HG02798 (cell line): Measurements from ENCODE around the gene FGFR3.

Experiments used
- ATAC-seq: cut with Tn5 transposase; IDR thresholded peaks from one replicate; pipeline ENCODE4 v1.9.1; 2021; ENCODE audit warnings: mild to moderate bottlenecking; ENCODE audit not compliant: unreplicated experiment, poor library complexity

Gene FGFR3

GRCh38 chr4:1755297-1755696, 37.8 kb upstream of the FGFR3 start:
- no peak for ATAC-seq

GRCh38 chr4:1756079-1756478, 37.0 kb upstream of the FGFR3 start:
- no peak for ATAC-seq

- no peak for ATAC-seq
Observed at GRCh38 chr4:1756893-1757779, 36.0 kb upstream of the FGFR3 start.

- no peak for ATAC-seq
Observed at GRCh38 chr4:1757836-1758235, 35.3 kb upstream of the FGFR3 start.

- no peak for ATAC-seq
Observed at GRCh38 chr4:1758306-1759121, 34.6 kb upstream of the FGFR3 start.

- ATAC-seq = no peak
Observed at GRCh38 chr4:1759170-1759817, 33.8 kb upstream of the FGFR3 start.

GRCh38 chr4:1759818-1760223, 33.3 kb upstream of the FGFR3 start:
- no peak for ATAC-seq

GRCh38 chr4:1760521-1761071, 32.5 kb upstream of the FGFR3 start:
- ATAC-seq = no peak

- ATAC-seq = no peak
Observed at GRCh38 chr4:1761130-1761689, 31.9 kb upstream of the FGFR3 start.

GRCh38 chr4:1762264-1763010, 30.7 kb upstream of the FGFR3 start:
- no peak for ATAC-seq

GRCh38 chr4:1763070-1763549, 30.0 kb upstream of the FGFR3 start:
- no peak for ATAC-seq

GRCh38 chr4:1763550-1764080, 29.5 kb upstream of the FGFR3 start:
- ATAC-seq = no peak

- no peak for ATAC-seq
Observed at GRCh38 chr4:1764670-1765069, 28.4 kb upstream of the FGFR3 start.

- no peak for ATAC-seq
Observed at GRCh38 chr4:1765409-1766072, 27.6 kb upstream of the FGFR3 start.

GRCh38 chr4:1766106-1767060, 26.7 kb upstream of the FGFR3 start:
- ATAC-seq = no peak

- ATAC-seq = no peak
Observed at GRCh38 chr4:1767061-1767769, 25.9 kb upstream of the FGFR3 start.

GRCh38 chr4:1767770-1768366, 25.2 kb upstream of the FGFR3 start:
- no peak for ATAC-seq
